GM23248 (cell line): ENCODE results near the gene LYRM4. TPM values are rescaled to one million over a fixed set of nuclear protein-coding genes. Genes with fewer than 3 reads are reported as not detected.

Source experiments
- DNase-seq: peaks from one replicate; pipeline ENCODE4 v3.0.0-alpha.2; 2015
- H2AFZ ChIP-seq: fragments of 200-600 bp; sonication (generic); 2 replicates; pipeline ENCODE4 v1.6.1; 2016; ENCODE audit warnings: antibody characterized with exemption
- H3F3A ChIP-seq: fragments of 200-600 bp; sonication (generic); 2 replicates; pipeline ENCODE4 v1.6.1; 2016; ENCODE audit warnings: mild to moderate bottlenecking, antibody characterized with exemption, mixed run types; ENCODE audit not compliant: insufficient read depth
- H3K27ac ChIP-seq: fragments of 200-600 bp; sonication (generic); 2 replicates; pipeline ENCODE4 v1.5.1; 2016; ENCODE audit warnings: mild to moderate bottlenecking
- H3K27me3 ChIP-seq: fragments of 200-600 bp; sonication (generic); replicated peaks from 2 replicates; pipeline ENCODE4 v1.6.1; 2016; ENCODE audit warnings: mild to moderate bottlenecking; ENCODE audit not compliant: insufficient read depth
- H3K36me3 ChIP-seq: fragments of 200-600 bp; sonication (generic); 2 replicates; pipeline ENCODE4 v1.6.1; 2016; ENCODE audit warnings: low read depth, mild to moderate bottlenecking
- H3K4me1 ChIP-seq: fragments of 200-600 bp; sonication (generic); 2 replicates; pipeline ENCODE4 v1.6.1; 2016; ENCODE audit warnings: mild to moderate bottlenecking; ENCODE audit not compliant: insufficient read depth
- H3K4me2 ChIP-seq: fragments of 200-600 bp; sonication (generic); one replicate; pipeline ENCODE4 v1.6.1; 2016; ENCODE audit warnings: mild to moderate bottlenecking; ENCODE audit not compliant: unreplicated experiment
- H3K4me3 ChIP-seq: fragments of 200-600 bp; sonication (generic); 2 replicates; pipeline ENCODE4 v1.5.1; 2016; ENCODE audit warnings: mild to moderate bottlenecking
- H3K79me2 ChIP-seq: fragments of 200-600 bp; sonication (generic); 2 replicates; pipeline ENCODE4 v1.6.1; 2016; ENCODE audit warnings: mild to moderate bottlenecking; ENCODE audit not compliant: insufficient read depth
- H3K9ac ChIP-seq: fragments of 200-600 bp; sonication (generic); 2 replicates; pipeline ENCODE4 v1.6.1; 2016; ENCODE audit warnings: mild to moderate bottlenecking
- H3K9me2 ChIP-seq: fragments of 200-600 bp; sonication (generic); 2 replicates; pipeline ENCODE4 v1.6.1; 2016; ENCODE audit warnings: mixed run types, mild to moderate bottlenecking, moderate library complexity; ENCODE audit not compliant: insufficient read depth
- H3K9me3 ChIP-seq: fragments of 200-600 bp; sonication (generic); one replicate; pipeline ENCODE4 v1.6.1; 2017; ENCODE audit warnings: low read depth
- H4K20me1 ChIP-seq: fragments of 200-600 bp; sonication (generic); 2 replicates; pipeline ENCODE4 v1.6.0; 2016; ENCODE audit not compliant: insufficient read depth
- EZH2 ChIP-seq: fragments of 200-600 bp; sonication (generic); IDR thresholded peaks from 2 replicates; pipeline ENCODE4 v1.6.1; 2018; ENCODE audit warnings: antibody characterized with exemption, mild to moderate bottlenecking; ENCODE audit not compliant: insufficient read depth, poor library complexity, severe bottlenecking
- EZH2phosphoT487 ChIP-seq: fragments of 200-600 bp; sonication (generic); IDR thresholded peaks from 2 replicates; pipeline ENCODE4 v1.6.1; 2018; ENCODE audit warnings: antibody characterized with exemption, moderate library complexity, mild to moderate bottlenecking, low read depth; ENCODE audit not compliant: insufficient read depth
- WGBS, 2 experiments: methylation state at CpG; one replicate each; pipeline ENCODE4 v1.1.6; 2015 to 2017; ENCODE audit warnings: low lambda C conversion rate in 2 of 2, low coverage in 1 of 2; ENCODE audit errors: missing lambda C conversion rate in 2 of 2; 5-methylcytosine and 5-hydroxymethylcytosine counted together
- in situ Hi-C: fragments of 300-500 bp; cut with MboI; formaldehyde crosslinking; loops from 2 replicates; pipeline ENCODE4 v1.15.0; 2020
- polyA plus RNA-seq: library from polyadenylated mRNA; unstranded; fragments of >200 nt; fragmentation: Nextera tagmentation; extraction: Ambion mirVana; gene quantifications from 2 replicates; pipeline ENCODE4 v1.2.1, GENCODE V29; 2016
- total RNA-seq: library from RNA; depleted of rRNA; stranded (reverse); fragments of >200 nt; shearing (Covaris generic); gene quantifications from 2 replicates; pipeline ENCODE4 v1.2.3, GENCODE V29; 2014

The LYRM4 gene
- total and polyA plus RNA-seq, 2 experiments from 2014 or later: 27.1 to 28.0 TPM

DNA sequence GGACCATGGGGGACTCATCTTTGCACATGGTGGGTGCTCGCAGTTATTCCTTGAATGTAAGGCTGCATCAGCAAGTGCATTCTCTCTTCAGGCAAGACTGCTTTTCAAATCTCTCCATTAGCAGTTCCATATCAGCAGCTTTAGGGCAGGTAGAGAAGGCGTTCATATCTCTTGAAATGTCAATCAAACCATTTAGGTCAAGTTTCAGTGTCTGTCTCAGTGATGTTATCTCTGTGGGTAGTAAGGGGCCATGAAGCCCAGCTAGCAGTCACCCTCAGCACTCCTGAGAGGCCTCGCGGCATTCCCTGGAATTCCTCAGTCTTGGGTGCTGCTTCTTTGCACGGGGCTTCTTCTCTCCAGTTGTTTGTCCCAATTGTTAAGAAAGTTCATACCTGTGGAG is 24.8 kb upstream of the LYRM4 start:
- Histone ChIP-seq H3K9me3 (no peaks in the 10 kb centered on the region), H3K27ac (no peak overlapping the region), H3K4me1 (peaks cover 8% of the 10 kb centered on the region), H3K36me3 (no peaks in the 10 kb centered on the region), H3F3A (no peaks in the 10 kb centered on the region), H3K4me2 (no peak overlapping the region), H4K20me1 (no peaks in the 10 kb centered on the region), H3K27me3 (no peaks in the 10 kb centered on the region), H3K9ac (no peak overlapping the region), H3K79me2 (peaks cover 37% of the 10 kb centered on the region), H2AFZ (no peak overlapping the region), H3K4me3 (no peak overlapping the region), H3K9me2 (no peaks in the 10 kb centered on the region)
- in situ Hi-C loops: no loop called here
- WGBS, 2 experiments: 96 to 98% methylated on average over 5 of the region's 5 CpGs
- TF ChIP-seq EZH2phosphoT487 (no peak), EZH2 (no peak)
- no peak for DNase-seq

DNA sequence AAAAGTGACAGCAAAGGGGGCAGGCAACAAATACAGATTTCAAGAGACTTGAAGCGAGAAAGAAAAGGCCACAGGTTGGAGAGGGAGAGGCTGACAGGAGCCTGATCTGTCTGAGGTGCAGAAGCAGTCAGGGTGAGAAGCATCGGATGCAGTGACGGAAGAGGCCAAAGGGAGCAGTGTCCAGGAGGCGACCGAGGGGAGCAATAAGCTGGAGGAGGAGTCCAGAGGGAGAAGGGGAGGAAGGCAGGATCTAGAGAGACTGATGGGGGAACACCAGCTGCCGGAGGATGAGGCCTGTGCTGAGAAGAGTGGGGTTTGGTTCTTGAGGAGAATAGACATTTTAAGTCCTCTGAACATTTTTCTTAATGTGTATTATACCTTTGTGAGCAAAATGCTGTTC is 24.3 kb upstream of the LYRM4 start:
- Histone ChIP-seq H3K79me2 (peaks cover 34% of the 10 kb centered on the region), H4K20me1 (no peaks in the 10 kb centered on the region), H3K9me3 (no peaks in the 10 kb centered on the region), H3K9me2 (no peaks in the 10 kb centered on the region), H3K27ac (no peak overlapping the region), H3K9ac (no peak overlapping the region), H3K4me3 (no peak overlapping the region), H3F3A (no peaks in the 10 kb centered on the region), H2AFZ (no peak overlapping the region), H3K27me3 (no peaks in the 10 kb centered on the region), H3K36me3 (no peaks in the 10 kb centered on the region), H3K4me1 (peaks cover 8% of the 10 kb centered on the region), H3K4me2 (no peak overlapping the region)
- in situ Hi-C loops: no loop called here
- no peak for TF ChIP-seq EZH2phosphoT487
- TF ChIP-seq EZH2: no peak
- WGBS, 2 experiments: 91 to 94% methylated on average over 6 of the region's 6 CpGs
- no peak for DNase-seq

DNA sequence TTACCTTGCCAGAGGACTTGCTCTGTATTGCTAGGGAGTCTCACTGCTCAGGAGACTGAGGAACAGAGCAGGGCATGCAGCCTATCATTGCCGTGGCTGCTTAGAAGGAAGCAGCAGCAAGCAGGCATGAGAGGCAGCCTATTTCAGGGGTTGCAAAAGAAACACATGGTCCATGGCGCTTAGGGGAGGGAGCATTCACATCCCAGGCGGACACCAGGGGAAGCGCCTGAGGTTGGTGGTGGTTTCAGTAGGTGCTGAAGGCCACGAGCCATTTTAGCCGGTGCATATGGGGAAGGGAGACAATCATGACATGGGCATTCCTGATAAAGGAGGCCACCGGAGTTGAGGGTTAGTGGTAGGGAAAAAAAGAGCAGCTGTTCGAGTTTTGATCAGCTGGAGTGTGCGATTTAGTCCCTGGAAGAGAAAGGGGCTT is 21.5 kb upstream of the LYRM4 start:
- Histone ChIP-seq H3K4me2 (no peak overlapping the region), H2AFZ (no peak overlapping the region), H4K20me1 (no peaks in the 10 kb centered on the region; the same call in 1 of the 2 replicates), H3K4me1 (no peaks in the 10 kb centered on the region), H3K9me3 (no peaks in the 10 kb centered on the region), H3K9ac (no peak overlapping the region), H3K4me3 (no peak overlapping the region), H3F3A (no peaks in the 10 kb centered on the region), H3K27me3 (no peaks in the 10 kb centered on the region), H3K27ac (no peak overlapping the region), H3K36me3 (no peaks in the 10 kb centered on the region), H3K79me2 (peaks cover 22% of the 10 kb centered on the region), H3K9me2 (no peaks in the 10 kb centered on the region)
- 87 to 89% methylated on average over 9 of the region's 9 CpGs for WGBS, 2 experiments
- in situ Hi-C loops: no loop called here
- no peak for DNase-seq
- TF ChIP-seq EZH2 (no peak), EZH2phosphoT487 (no peak)

DNA sequence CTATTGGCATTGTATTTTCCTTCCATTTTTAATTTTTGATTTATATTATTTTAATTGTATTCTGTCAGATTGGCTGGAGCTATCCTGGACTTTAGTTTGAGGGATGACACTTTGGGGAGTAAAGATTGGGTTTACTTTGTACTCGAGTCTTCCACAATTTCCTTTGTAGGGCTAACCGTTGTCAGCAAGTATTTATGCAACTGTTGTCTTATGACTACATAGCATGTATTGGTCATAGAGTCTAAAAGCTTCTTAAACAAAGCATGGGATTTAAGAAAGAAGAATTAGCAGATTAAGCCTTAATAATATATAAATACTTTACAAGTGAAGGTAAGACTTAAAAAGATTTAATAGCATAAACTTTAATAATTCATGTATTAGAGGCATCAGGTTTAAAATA is 20.2 kb upstream of the LYRM4 start:
- no peak overlapping the region for H3K27ac ChIP-seq
- TF ChIP-seq EZH2 (no peak), EZH2phosphoT487 (no peak)
- no peaks in the 10 kb centered on the region for H3K4me1 ChIP-seq
- H4K20me1 ChIP-seq: no peaks in the 10 kb centered on the region; the same call in 1 of the 2 replicates
- H3F3A ChIP-seq: no peaks in the 10 kb centered on the region
- DNase-seq: no peak
- H3K4me3 ChIP-seq: no peak overlapping the region
- H3K4me2 ChIP-seq: no peak overlapping the region
- H3K36me3 ChIP-seq: no peaks in the 10 kb centered on the region
- H2AFZ ChIP-seq: no peak overlapping the region
- H3K9ac ChIP-seq: no peak overlapping the region
- H3K27me3 ChIP-seq: no peaks in the 10 kb centered on the region
- H3K9me2 ChIP-seq: no peaks in the 10 kb centered on the region
- in situ Hi-C loops: no loop called here
- WGBS, 2 experiments: 93 to 100% methylated on average over 2 of the region's 2 CpGs
- H3K79me2 ChIP-seq: peaks cover 22% of the 10 kb centered on the region
- H3K9me3 ChIP-seq: no peaks in the 10 kb centered on the region

DNA sequence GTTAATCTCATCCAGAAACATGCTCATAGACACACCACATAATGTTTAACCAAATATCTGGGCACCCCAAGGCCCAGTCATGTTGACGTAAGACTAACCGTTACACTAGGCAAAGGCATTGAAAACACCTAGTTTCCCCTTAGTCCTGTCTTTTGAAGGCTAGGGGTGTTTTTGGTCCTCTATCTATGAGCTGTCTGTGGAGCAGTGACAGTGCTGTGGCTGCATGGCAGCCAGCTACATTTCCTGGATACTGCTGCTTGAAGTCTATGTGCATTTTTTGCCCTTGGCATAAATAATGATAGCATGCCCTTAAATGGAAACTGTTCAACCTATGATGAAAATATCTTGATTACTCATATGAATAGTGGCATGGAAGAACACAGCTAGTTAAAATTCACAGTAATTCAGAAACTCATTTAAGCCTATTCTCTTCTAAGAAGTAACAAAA is 19.2 kb upstream of the LYRM4 start:
- Histone ChIP-seq H3K27me3 (no peaks in the 10 kb centered on the region), H3K4me3 (no peak overlapping the region), H4K20me1 (no peaks in the 10 kb centered on the region; the same call in 1 of the 2 replicates), H3K9me2 (no peaks in the 10 kb centered on the region), H3K4me1 (no peaks in the 10 kb centered on the region), H3K27ac (no peak overlapping the region), H3F3A (no peaks in the 10 kb centered on the region), H3K4me2 (no peak overlapping the region), H3K9me3 (no peaks in the 10 kb centered on the region), H3K79me2 (peaks cover 32% of the 10 kb centered on the region), H3K9ac (no peak overlapping the region), H3K36me3 (no peaks in the 10 kb centered on the region), H2AFZ (no peak overlapping the region)
- no peak for TF ChIP-seq EZH2phosphoT487
- in situ Hi-C loops: no loop called here
- no peak for DNase-seq
- 93 to 98% methylated on average over 2 of the region's 2 CpGs for WGBS, 2 experiments
